Measurements from ENCODE around the gene DUSP8. TPM values are rescaled to one million over a fixed set of nuclear protein-coding genes. Genes with fewer than 3 reads are reported as not detected.

DUSP8 gene, protein sequence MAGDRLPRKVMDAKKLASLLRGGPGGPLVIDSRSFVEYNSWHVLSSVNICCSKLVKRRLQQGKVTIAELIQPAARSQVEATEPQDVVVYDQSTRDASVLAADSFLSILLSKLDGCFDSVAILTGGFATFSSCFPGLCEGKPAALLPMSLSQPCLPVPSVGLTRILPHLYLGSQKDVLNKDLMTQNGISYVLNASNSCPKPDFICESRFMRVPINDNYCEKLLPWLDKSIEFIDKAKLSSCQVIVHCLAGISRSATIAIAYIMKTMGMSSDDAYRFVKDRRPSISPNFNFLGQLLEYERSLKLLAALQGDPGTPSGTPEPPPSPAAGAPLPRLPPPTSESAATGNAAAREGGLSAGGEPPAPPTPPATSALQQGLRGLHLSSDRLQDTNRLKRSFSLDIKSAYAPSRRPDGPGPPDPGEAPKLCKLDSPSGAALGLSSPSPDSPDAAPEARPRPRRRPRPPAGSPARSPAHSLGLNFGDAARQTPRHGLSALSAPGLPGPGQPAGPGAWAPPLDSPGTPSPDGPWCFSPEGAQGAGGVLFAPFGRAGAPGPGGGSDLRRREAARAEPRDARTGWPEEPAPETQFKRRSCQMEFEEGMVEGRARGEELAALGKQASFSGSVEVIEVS
- total RNA-seq: 10 to 100 TPM in 1 of 2 donors, 1 to 10 TPM in 1; 2.0 to 17.0 TPM
- polyA plus RNA-seq: 1 to 10 TPM; 3.5 to 9.1 TPM
- long read RNA-seq, donor 1: 0 reads
- long read RNA-seq, donor 2: 0 reads
- long read RNA-seq, donor 3: 0 reads
- long read RNA-seq, donor 4: 0 reads
- long read RNA-seq, donor 5, full-length matches to known transcripts: 1 of 1 reads
- long read RNA-seq, donor 5, partial matches to known transcripts: 0 of 1 reads
- long read RNA-seq, donor 5, other reads (novel, unspliced or antisense): 0 of 1 reads

GRCh38 chr11:1572197-1573076, at the start of gene DUSP8:
DUSP8 (minus strand) TSS chr11:1572271; CDS start chr11:1565826, 6,445 bp downstream.
- Histone ChIP-seq H3K27ac (ENCODE audit: low read depth in 1 of 2, low read length in 1 of 2) (peak within 1 kb of the TSS; percentile 68 to 90), H3K36me3 (ENCODE audit: control insufficient read depth in 4 of 4, insufficient read depth in 4 of 4, low read length in 4 of 4) (no peaks in the 10 kb centered on the region), H3K9me3 (ENCODE audit: control insufficient read depth in 4 of 4, insufficient read depth in 3 of 4, low read length in 3 of 4) (no peaks in the 10 kb centered on the region), H3K27me3 (ENCODE audit: control insufficient read depth in 3 of 3, insufficient read depth in 3 of 3, low read length in 2 of 3) (peaks cover 0 to 36% (median 22%) of the 10 kb centered on the region in 3 donors), H3K4me1 (ENCODE audit: control insufficient read depth in 5 of 5, insufficient read depth in 5 of 5, low read length in 5 of 5) (peaks cover 0 to 5% (median 0%) of the 10 kb centered on the region in 5 donors), H3K4me3 (peak within 1 kb of the TSS; percentile 56), H3K9ac (ENCODE audit: insufficient read depth in 1 of 2, low read length in 2 of 2) (no peak within 1 kb of the TSS)
- peak; percentile 63 for ATAC-seq (ENCODE audit: insufficient read depth, low FRiP score)
- peak; percentile 69 to 86 (median 78) for DNase-seq
- WGBS, 2 donors: 1% methylated on average over 88 to 124 of the region's 124 CpGs
- TF ChIP-seq, protein P1, sequence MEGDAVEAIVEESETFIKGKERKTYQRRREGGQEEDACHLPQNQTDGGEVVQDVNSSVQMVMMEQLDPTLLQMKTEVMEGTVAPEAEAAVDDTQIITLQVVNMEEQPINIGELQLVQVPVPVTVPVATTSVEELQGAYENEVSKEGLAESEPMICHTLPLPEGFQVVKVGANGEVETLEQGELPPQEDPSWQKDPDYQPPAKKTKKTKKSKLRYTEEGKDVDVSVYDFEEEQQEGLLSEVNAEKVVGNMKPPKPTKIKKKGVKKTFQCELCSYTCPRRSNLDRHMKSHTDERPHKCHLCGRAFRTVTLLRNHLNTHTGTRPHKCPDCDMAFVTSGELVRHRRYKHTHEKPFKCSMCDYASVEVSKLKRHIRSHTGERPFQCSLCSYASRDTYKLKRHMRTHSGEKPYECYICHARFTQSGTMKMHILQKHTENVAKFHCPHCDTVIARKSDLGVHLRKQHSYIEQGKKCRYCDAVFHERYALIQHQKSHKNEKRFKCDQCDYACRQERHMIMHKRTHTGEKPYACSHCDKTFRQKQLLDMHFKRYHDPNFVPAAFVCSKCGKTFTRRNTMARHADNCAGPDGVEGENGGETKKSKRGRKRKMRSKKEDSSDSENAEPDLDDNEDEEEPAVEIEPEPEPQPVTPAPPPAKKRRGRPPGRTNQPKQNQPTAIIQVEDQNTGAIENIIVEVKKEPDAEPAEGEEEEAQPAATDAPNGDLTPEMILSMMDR (IDR thresholded peaks at IDR 0.05; ENCODE audit: control extremely low read depth, extremely low read depth): no peak

DNA sequence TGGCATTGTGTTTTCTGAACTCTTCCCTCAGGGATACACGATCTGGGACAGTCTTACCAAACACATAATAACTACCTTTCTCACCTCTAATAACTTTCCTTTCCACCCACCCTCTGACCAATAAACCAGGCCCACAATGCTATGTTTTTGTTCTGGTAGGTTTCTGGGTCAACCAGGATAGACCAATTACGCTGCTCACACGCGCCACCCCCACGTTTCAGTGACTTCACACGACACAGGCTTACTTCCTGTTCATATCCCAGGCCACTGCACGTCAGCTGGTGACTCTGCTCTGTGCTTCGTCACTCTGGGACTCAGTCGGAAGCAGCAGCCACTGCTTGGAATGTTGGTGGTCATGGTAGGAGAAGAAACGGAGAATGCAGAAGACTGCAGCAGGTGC, 47.4 kb upstream of the DUSP8 start:
- Histone ChIP-seq H3K9me3 (ENCODE audit: control insufficient read depth in 4 of 4, insufficient read depth in 3 of 4, low read length in 3 of 4) (peaks cover 0 to 3% (median 0%) of the 10 kb centered on the region in 4 donors), H3K4me1 (ENCODE audit: control insufficient read depth in 5 of 5, insufficient read depth in 5 of 5, low read length in 5 of 5) (no peaks in the 10 kb centered on the region), H3K36me3 (ENCODE audit: control insufficient read depth in 4 of 4, insufficient read depth in 4 of 4, low read length in 4 of 4) (no peaks in the 10 kb centered on the region), H3K27ac (ENCODE audit: low read depth in 1 of 2, low read length in 1 of 2) (no peak overlapping the region), H3K9ac (ENCODE audit: insufficient read depth in 1 of 2, low read length in 2 of 2) (no peak overlapping the region), H3K27me3 (ENCODE audit: control insufficient read depth in 3 of 3, insufficient read depth in 3 of 3, low read length in 2 of 3) (peaks cover 0 to 7% (median 0%) of the 10 kb centered on the region in 3 donors), H3K4me3 (no peak overlapping the region)
- 48 to 54% methylated on average over 10 of the region's 10 CpGs for WGBS, 2 donors
- DNase-seq (no peak), ATAC-seq (ENCODE audit: insufficient read depth, low FRiP score) (no peak)
- TF ChIP-seq, protein P1 (IDR thresholded peaks at IDR 0.05; ENCODE audit: control extremely low read depth, extremely low read depth): no peak

DNA sequence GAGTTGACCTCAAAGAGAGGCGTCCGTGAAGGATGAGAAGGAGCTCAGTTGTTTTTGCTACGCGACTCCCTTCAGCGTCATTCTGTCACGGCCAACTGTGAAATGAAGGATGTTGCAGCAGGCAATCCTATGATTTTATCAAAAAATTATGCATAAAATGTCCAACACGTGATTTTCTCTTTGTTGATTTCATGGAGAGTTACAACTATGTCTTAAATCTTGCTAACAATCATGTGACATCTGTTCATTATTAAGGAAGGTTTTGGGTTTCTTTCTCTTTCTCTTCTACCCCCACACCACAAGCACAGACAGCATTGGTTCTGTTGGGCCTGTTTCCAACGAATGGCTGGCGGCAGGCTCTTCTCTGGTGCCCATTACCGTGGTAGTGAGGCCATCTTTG, 46.2 kb upstream of the DUSP8 start:
- ATAC-seq (ENCODE audit: insufficient read depth, low FRiP score) (no peak), DNase-seq (no peak)
- no peaks in the 10 kb centered on the region for H3K4me1 ChIP-seq (ENCODE audit: control insufficient read depth in 5 of 5, insufficient read depth in 5 of 5, low read length in 5 of 5)
- no peaks in the 10 kb centered on the region for H3K36me3 ChIP-seq (ENCODE audit: control insufficient read depth in 4 of 4, insufficient read depth in 4 of 4, low read length in 4 of 4)
- 87 to 89% methylated on average over 10 of the region's 10 CpGs for WGBS, 2 donors
- H3K9ac ChIP-seq (ENCODE audit: insufficient read depth in 1 of 2, low read length in 2 of 2): no peak overlapping the region
- TF ChIP-seq, protein P1 (IDR thresholded peaks at IDR 0.05; ENCODE audit: control extremely low read depth, extremely low read depth): no peak
- peaks cover 0 to 4% (median 0%) of the 10 kb centered on the region in 3 donors for H3K27me3 ChIP-seq (ENCODE audit: control insufficient read depth in 3 of 3, insufficient read depth in 3 of 3, low read length in 2 of 3)
- no peaks in the 10 kb centered on the region for H3K9me3 ChIP-seq (ENCODE audit: control insufficient read depth in 4 of 4, insufficient read depth in 3 of 4, low read length in 3 of 4)
- H3K27ac ChIP-seq (ENCODE audit: low read depth in 1 of 2, low read length in 1 of 2): no peak overlapping the region
- no peak overlapping the region for H3K4me3 ChIP-seq
